ENCODE results near the gene FNDC3B. TPM values are rescaled to one million over a fixed set of nuclear protein-coding genes. Genes with fewer than 3 reads are reported as not detected.

FNDC3B gene
- total RNA-seq, 1 donor from 2014 or later = 71.3 TPM

- Histone ChIP-seq H3K4me3 (ENCODE audit: low read depth, low read length) (no peak overlapping the region), H3K27me3 (ENCODE audit: control insufficient read depth, insufficient read depth, low read length) (no peaks in the 10 kb centered on the region), H3K36me3 (ENCODE audit: control insufficient read depth, insufficient read depth, low read length) (peaks cover 2% of the 10 kb centered on the region)
- DNase-seq (ENCODE audit: low read depth) = no peak
- TF ChIP-seq CTCF (IDR thresholded peaks at IDR 0.05; ENCODE audit: insufficient read depth, low read length, poor library complexity, severe bottlenecking) = no peak
These were observed 274.3 kb downstream of the FNDC3B start for GRCh38 chr3:172313671-172314070.

GRCh38 chr3:172314591-172315160, 275.3 kb downstream of the FNDC3B start:
- no peak overlapping the region for H3K4me3 ChIP-seq (ENCODE audit: low read depth, low read length)
- H3K27me3 ChIP-seq (ENCODE audit: control insufficient read depth, insufficient read depth, low read length) = no peaks in the 10 kb centered on the region
- TF ChIP-seq CTCF (IDR thresholded peaks at IDR 0.05; ENCODE audit: insufficient read depth, low read length, poor library complexity, severe bottlenecking) = no peak
- H3K36me3 ChIP-seq (ENCODE audit: control insufficient read depth, insufficient read depth, low read length) = peaks cover 2% of the 10 kb centered on the region
- no peak for DNase-seq (ENCODE audit: low read depth)

- Histone ChIP-seq H3K4me3 (ENCODE audit: low read depth, low read length) (no peak overlapping the region), H3K27me3 (ENCODE audit: control insufficient read depth, insufficient read depth, low read length) (no peaks in the 10 kb centered on the region), H3K36me3 (ENCODE audit: control insufficient read depth, insufficient read depth, low read length) (no peaks in the 10 kb centered on the region)
- TF ChIP-seq CTCF (IDR thresholded peaks at IDR 0.05; ENCODE audit: insufficient read depth, low read length, poor library complexity, severe bottlenecking) = no peak
- DNase-seq (ENCODE audit: low read depth) = no peak
These were observed 276.2 kb downstream of the FNDC3B start for GRCh38 chr3:172315401-172316091.

- no peak for TF ChIP-seq CTCF (IDR thresholded peaks at IDR 0.05; ENCODE audit: insufficient read depth, low read length, poor library complexity, severe bottlenecking)
- Histone ChIP-seq H3K27me3 (ENCODE audit: control insufficient read depth, insufficient read depth, low read length) (no peaks in the 10 kb centered on the region), H3K36me3 (ENCODE audit: control insufficient read depth, insufficient read depth, low read length) (no peaks in the 10 kb centered on the region), H3K4me3 (ENCODE audit: low read depth, low read length) (no peak overlapping the region)
- DNase-seq (ENCODE audit: low read depth) = no peak
These were observed 277.4 kb downstream of the FNDC3B start for GRCh38 chr3:172316758-172317157.

- H3K36me3 ChIP-seq (ENCODE audit: control insufficient read depth, insufficient read depth, low read length) = no peaks in the 10 kb centered on the region
These were observed 278.1 kb downstream of the FNDC3B start for GRCh38 chr3:172317481-172317880.

More at GRCh38 chr3:172317481-172317880, 278.1 kb downstream of the FNDC3B start:
- Histone ChIP-seq H3K27me3 (ENCODE audit: control insufficient read depth, insufficient read depth, low read length) (no peaks in the 10 kb centered on the region), H3K4me3 (ENCODE audit: low read depth, low read length) (no peak overlapping the region)
- TF ChIP-seq CTCF (IDR thresholded peaks at IDR 0.05; ENCODE audit: insufficient read depth, low read length, poor library complexity, severe bottlenecking) = no peak
- DNase-seq (ENCODE audit: low read depth) = no peak

Measured in kidney epithelial cell (primary cell).